ENCODE results near the gene ZMIZ1. TPM values are rescaled to one million over a fixed set of nuclear protein-coding genes. Genes with fewer than 3 reads are reported as not detected.

Gene ZMIZ1
- total and polyA plus RNA-seq, 4 donors = 3.9 to 19.1 (median 9.8) TPM

DNA sequence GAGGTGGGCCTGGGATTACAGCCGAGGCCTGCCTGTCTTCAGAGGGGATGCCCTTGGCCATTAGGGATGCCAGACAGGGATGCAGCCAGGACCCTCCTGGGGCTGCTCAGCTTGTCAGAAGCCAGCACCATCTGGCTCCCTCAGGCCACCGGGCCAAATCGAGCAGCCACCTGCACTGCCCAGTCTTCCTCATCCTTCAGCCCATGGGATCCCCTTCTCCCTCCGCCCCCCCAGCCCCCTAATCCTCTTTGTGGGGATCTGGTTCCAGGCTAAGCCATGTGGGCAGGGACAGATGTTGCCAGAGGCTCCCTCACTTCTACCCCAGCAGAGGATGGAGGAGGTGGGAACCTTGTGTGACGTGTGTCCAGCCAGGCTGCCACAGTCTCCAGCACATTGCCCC lies 141.1 kb downstream of the ZMIZ1 start (continued):
- TF ChIP-seq RAD21 (IDR thresholded peaks at IDR 0.05) (no peak), RXRA (IDR thresholded peaks at IDR 0.05) (no peak)
- TF ChIP-seq, protein P1, sequence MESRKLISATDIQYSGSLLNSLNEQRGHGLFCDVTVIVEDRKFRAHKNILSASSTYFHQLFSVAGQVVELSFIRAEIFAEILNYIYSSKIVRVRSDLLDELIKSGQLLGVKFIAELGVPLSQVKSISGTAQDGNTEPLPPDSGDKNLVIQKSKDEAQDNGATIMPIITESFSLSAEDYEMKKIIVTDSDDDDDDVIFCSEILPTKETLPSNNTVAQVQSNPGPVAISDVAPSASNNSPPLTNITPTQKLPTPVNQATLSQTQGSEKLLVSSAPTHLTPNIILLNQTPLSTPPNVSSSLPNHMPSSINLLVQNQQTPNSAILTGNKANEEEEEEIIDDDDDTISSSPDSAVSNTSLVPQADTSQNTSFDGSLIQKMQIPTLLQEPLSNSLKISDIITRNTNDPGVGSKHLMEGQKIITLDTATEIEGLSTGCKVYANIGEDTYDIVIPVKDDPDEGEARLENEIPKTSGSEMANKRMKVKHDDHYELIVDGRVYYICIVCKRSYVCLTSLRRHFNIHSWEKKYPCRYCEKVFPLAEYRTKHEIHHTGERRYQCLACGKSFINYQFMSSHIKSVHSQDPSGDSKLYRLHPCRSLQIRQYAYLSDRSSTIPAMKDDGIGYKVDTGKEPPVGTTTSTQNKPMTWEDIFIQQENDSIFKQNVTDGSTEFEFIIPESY (IDR thresholded peaks at IDR 0.05) = no peak

DNA sequence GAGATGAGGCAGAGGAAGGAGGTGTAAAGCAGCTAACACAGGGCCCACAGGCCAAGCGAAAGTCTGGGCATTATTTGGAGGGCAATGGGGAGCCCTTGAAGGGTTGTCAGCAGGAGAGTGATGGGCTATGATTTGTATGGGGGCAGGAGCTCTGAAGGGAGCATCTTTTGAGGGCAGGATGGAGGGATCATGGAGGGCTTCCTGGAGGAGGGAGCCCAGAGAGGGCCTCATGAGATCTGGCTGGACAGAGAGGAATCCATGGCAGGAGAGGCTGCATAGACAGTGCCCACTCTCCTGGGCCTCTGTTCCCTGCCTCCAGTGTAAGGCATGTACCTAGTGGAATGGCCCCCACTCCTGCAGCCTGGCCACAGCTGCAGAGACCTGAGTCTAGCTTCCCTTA lies 141.9 kb downstream of the ZMIZ1 start:
- Histone ChIP-seq H3K9me3 (ENCODE audit: control insufficient read depth in 4 of 4, low read length in 3 of 4) (no peaks in the 10 kb centered on the region), H3K9ac (ENCODE audit: low read depth in 1 of 2, low read length in 2 of 2) (no peak overlapping the region), H3K4me3 (ENCODE audit: low read depth in 1 of 3, low read length in 3 of 3) (no peak overlapping the region), H3K27ac (ENCODE audit: low read depth in 1 of 2, low read length in 2 of 2) (no peak overlapping the region), H3K36me3 (ENCODE audit: control insufficient read depth in 4 of 4, insufficient read depth in 3 of 4, low read depth in 1 of 4, low read length in 3 of 4) (peaks cover 6 to 51% (median 11%) of the 10 kb centered on the region in 4 donors), H3K27me3 (ENCODE audit: control insufficient read depth in 4 of 4, insufficient read depth in 4 of 4, low read length in 3 of 4) (no peaks in the 10 kb centered on the region), H3K4me1 (ENCODE audit: control insufficient read depth in 4 of 4, insufficient read depth in 4 of 4, low read length in 3 of 4) (peaks cover 0 to 7% (median 0%) of the 10 kb centered on the region in 4 donors)
- TF ChIP-seq RXRA (IDR thresholded peaks at IDR 0.05) (no peak), YY1 (IDR thresholded peaks at IDR 0.05) (no peak), NR2F2 (IDR thresholded peaks at IDR 0.05) (no peak), EGR1 (IDR thresholded peaks at IDR 0.05; ENCODE audit: low read depth in 2 of 2) (no peak), SP1 (IDR thresholded peaks at IDR 0.05) (no peak), GABPA (IDR thresholded peaks at IDR 0.05 in 1 of 2, conservative IDR thresholded peaks at IDR 0.05 in 1 of 2) (no peak), RAD21 (IDR thresholded peaks at IDR 0.05) (no peak)
- TF ChIP-seq, protein P2, sequence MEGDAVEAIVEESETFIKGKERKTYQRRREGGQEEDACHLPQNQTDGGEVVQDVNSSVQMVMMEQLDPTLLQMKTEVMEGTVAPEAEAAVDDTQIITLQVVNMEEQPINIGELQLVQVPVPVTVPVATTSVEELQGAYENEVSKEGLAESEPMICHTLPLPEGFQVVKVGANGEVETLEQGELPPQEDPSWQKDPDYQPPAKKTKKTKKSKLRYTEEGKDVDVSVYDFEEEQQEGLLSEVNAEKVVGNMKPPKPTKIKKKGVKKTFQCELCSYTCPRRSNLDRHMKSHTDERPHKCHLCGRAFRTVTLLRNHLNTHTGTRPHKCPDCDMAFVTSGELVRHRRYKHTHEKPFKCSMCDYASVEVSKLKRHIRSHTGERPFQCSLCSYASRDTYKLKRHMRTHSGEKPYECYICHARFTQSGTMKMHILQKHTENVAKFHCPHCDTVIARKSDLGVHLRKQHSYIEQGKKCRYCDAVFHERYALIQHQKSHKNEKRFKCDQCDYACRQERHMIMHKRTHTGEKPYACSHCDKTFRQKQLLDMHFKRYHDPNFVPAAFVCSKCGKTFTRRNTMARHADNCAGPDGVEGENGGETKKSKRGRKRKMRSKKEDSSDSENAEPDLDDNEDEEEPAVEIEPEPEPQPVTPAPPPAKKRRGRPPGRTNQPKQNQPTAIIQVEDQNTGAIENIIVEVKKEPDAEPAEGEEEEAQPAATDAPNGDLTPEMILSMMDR (IDR thresholded peaks at IDR 0.05; ENCODE audit: low read depth, low read length, missing input control) = no peak
- TF ChIP-seq, protein P1 (IDR thresholded peaks at IDR 0.05) = no peak
- TF ChIP-seq, protein P3, sequence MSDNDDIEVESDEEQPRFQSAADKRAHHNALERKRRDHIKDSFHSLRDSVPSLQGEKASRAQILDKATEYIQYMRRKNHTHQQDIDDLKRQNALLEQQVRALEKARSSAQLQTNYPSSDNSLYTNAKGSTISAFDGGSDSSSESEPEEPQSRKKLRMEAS (IDR thresholded peaks at IDR 0.05) = no peak
- TF ChIP-seq, protein P4, sequence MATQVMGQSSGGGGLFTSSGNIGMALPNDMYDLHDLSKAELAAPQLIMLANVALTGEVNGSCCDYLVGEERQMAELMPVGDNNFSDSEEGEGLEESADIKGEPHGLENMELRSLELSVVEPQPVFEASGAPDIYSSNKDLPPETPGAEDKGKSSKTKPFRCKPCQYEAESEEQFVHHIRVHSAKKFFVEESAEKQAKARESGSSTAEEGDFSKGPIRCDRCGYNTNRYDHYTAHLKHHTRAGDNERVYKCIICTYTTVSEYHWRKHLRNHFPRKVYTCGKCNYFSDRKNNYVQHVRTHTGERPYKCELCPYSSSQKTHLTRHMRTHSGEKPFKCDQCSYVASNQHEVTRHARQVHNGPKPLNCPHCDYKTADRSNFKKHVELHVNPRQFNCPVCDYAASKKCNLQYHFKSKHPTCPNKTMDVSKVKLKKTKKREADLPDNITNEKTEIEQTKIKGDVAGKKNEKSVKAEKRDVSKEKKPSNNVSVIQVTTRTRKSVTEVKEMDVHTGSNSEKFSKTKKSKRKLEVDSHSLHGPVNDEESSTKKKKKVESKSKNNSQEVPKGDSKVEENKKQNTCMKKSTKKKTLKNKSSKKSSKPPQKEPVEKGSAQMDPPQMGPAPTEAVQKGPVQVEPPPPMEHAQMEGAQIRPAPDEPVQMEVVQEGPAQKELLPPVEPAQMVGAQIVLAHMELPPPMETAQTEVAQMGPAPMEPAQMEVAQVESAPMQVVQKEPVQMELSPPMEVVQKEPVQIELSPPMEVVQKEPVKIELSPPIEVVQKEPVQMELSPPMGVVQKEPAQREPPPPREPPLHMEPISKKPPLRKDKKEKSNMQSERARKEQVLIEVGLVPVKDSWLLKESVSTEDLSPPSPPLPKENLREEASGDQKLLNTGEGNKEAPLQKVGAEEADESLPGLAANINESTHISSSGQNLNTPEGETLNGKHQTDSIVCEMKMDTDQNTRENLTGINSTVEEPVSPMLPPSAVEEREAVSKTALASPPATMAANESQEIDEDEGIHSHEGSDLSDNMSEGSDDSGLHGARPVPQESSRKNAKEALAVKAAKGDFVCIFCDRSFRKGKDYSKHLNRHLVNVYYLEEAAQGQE (IDR thresholded peaks at IDR 0.05) = no peak
- TF ChIP-seq, protein P5, sequence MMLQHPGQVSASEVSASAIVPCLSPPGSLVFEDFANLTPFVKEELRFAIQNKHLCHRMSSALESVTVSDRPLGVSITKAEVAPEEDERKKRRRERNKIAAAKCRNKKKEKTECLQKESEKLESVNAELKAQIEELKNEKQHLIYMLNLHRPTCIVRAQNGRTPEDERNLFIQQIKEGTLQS (IDR thresholded peaks at IDR 0.05) = no peak
- DNase-seq (ENCODE audit: low spot score) = no peak
- WGBS = 95% methylated on average over 1 of the region's 1 CpG
